Ishikawa (cell line): ENCODE data around the gene EEIG1.

Source experiments
- CEBPB ChIP-seq: IDR thresholded peaks from 2 replicates; pipeline ENCODE4 v1.6.1; 2012
- CREB1 ChIP-seq: IDR thresholded peaks from 2 replicates; pipeline ENCODE4 v1.6.1; 2012; ENCODE audit warnings: low read depth
- EGR1 ChIP-seq: IDR thresholded peaks from 2 replicates; pipeline ENCODE4 v1.6.1; 2012
- EP300 ChIP-seq: IDR thresholded peaks from 2 replicates; pipeline ENCODE4 v1.6.1; 2012; ENCODE audit warnings: borderline replicate concordance
- NFIC ChIP-seq: IDR thresholded peaks from 2 replicates; pipeline ENCODE4 v1.6.1; 2012
- RAD21 ChIP-seq: IDR thresholded peaks from 2 replicates; pipeline ENCODE4 v1.6.1; 2012; ENCODE audit warnings: low read depth
- TAF1 ChIP-seq: IDR thresholded peaks from 2 replicates; pipeline ENCODE4 v1.6.1; 2012; ENCODE audit warnings: low read depth, mild to moderate bottlenecking
- TCF12 ChIP-seq: IDR thresholded peaks from 2 replicates; pipeline ENCODE4 v1.6.1; 2012; ENCODE audit warnings: low read depth
- ZBTB7A ChIP-seq: IDR thresholded peaks from 2 replicates; pipeline ENCODE4 v1.6.1; 2012; ENCODE audit warnings: low read depth
- TF ChIP-seq, protein P1 (sequence below): IDR thresholded peaks from 2 replicates; pipeline ENCODE4 v1.6.1; 2012; ENCODE audit warnings: low read depth, mild to moderate bottlenecking
- TF ChIP-seq, protein P2 (sequence below): IDR thresholded peaks from 2 replicates; pipeline ENCODE4 v1.6.1; 2012
- TF ChIP-seq, protein P3 (sequence below): IDR thresholded peaks from 2 replicates; pipeline ENCODE4 v1.6.1; 2012

DNA sequence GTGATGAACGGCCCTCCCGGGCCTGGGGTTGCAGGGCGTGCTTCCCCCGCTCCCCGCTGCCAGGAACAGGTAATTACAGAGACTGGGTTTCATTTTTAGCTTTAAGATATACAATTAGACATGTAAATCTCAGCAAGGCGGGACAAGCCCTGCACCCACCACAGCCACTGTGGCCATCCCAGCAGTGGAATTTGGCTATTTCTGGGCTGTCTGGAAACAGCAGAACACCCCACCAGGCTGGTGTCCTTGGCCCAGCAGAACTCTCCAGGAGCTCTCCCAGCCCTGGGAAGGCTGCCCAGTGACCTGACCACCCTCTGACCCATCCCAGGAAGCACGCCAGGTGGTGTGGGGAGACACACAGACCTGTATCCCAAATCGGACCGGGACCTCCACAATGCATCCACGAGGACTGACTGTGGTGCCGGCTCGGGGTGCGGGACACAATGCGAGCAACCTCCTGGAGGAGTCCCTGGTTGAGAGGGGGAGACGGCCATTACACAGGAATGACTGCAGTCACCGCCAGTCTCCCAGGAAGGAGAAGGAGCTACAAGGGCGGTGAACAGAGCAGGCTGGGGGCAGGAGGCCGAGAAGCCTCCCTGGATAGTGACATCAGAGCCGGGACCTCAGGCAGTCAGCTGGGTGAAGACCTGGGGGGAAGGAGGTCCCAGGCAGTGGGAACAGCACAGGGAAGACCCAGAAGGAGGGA, 17.3 kb downstream of the EEIG1 start:
- TF ChIP-seq CREB1 (no peak), TAF1 (no peak), EP300 (no peak), RAD21 (no peak), EGR1 (no peak), NFIC (peak; percentile 25; the same call in 1 of the 2 replicates), CEBPB (no peak), ZBTB7A (no peak), TCF12 (no peak)
- TF ChIP-seq, protein P1, sequence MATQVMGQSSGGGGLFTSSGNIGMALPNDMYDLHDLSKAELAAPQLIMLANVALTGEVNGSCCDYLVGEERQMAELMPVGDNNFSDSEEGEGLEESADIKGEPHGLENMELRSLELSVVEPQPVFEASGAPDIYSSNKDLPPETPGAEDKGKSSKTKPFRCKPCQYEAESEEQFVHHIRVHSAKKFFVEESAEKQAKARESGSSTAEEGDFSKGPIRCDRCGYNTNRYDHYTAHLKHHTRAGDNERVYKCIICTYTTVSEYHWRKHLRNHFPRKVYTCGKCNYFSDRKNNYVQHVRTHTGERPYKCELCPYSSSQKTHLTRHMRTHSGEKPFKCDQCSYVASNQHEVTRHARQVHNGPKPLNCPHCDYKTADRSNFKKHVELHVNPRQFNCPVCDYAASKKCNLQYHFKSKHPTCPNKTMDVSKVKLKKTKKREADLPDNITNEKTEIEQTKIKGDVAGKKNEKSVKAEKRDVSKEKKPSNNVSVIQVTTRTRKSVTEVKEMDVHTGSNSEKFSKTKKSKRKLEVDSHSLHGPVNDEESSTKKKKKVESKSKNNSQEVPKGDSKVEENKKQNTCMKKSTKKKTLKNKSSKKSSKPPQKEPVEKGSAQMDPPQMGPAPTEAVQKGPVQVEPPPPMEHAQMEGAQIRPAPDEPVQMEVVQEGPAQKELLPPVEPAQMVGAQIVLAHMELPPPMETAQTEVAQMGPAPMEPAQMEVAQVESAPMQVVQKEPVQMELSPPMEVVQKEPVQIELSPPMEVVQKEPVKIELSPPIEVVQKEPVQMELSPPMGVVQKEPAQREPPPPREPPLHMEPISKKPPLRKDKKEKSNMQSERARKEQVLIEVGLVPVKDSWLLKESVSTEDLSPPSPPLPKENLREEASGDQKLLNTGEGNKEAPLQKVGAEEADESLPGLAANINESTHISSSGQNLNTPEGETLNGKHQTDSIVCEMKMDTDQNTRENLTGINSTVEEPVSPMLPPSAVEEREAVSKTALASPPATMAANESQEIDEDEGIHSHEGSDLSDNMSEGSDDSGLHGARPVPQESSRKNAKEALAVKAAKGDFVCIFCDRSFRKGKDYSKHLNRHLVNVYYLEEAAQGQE: no peak
- TF ChIP-seq, protein P2, sequence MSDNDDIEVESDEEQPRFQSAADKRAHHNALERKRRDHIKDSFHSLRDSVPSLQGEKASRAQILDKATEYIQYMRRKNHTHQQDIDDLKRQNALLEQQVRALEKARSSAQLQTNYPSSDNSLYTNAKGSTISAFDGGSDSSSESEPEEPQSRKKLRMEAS: no peak; the same call in 1 of the 2 replicates
- TF ChIP-seq, protein P3, sequence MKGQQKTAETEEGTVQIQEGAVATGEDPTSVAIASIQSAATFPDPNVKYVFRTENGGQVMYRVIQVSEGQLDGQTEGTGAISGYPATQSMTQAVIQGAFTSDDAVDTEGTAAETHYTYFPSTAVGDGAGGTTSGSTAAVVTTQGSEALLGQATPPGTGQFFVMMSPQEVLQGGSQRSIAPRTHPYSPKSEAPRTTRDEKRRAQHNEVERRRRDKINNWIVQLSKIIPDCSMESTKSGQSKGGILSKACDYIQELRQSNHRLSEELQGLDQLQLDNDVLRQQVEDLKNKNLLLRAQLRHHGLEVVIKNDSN: no peak
